OCI-LY1 (cell line): ENCODE measurements around the gene TAS2R50.

Source experiments
- H2AFZ ChIP-seq: fragments of 200-600 bp; sonication (generic), shearing (Covaris generic); 2 replicates; pipeline ENCODE4 v1.6.0; 2014; ENCODE audit warnings: antibody characterized with exemption, mild to moderate bottlenecking, low read length
- H3F3A ChIP-seq: fragments of 200-600 bp; sonication (generic), shearing (Covaris generic); 2 replicates; pipeline ENCODE4 v1.6.0; 2014; ENCODE audit warnings: mild to moderate bottlenecking, antibody characterized with exemption, low read length, moderate library complexity; ENCODE audit not compliant: insufficient read depth
- H3K27ac ChIP-seq: fragments of 200-600 bp; sonication (generic); 2 replicates; pipeline ENCODE4 v1.5.1; 2014; ENCODE audit warnings: low read length, mixed run types, mild to moderate bottlenecking, low read depth; ENCODE audit not compliant: poor library complexity, severe bottlenecking
- H3K27me3 ChIP-seq: fragments of 200-600 bp; sonication (generic); 2 replicates; pipeline ENCODE4 v1.6.0; 2014; ENCODE audit warnings: antibody characterized with exemption, mild to moderate bottlenecking, low read length, moderate library complexity; ENCODE audit not compliant: insufficient read depth
- H3K36me3 ChIP-seq: fragments of 200-600 bp; sonication (generic); 2 replicates; pipeline ENCODE4 v1.6.1; 2014; ENCODE audit warnings: mild to moderate bottlenecking, antibody characterized with exemption, low read length, moderate library complexity, mixed read lengths; ENCODE audit not compliant: insufficient read depth
- H3K4me1 ChIP-seq: fragments of 200-600 bp; sonication (generic); 2 replicates; pipeline ENCODE4 v1.5.1; 2014; ENCODE audit warnings: mild to moderate bottlenecking, low read length, moderate library complexity; ENCODE audit not compliant: insufficient read depth, severe bottlenecking
- H3K4me2 ChIP-seq: fragments of 200-600 bp; sonication (generic), shearing (Covaris generic); 2 replicates; pipeline ENCODE4 v1.6.1; 2014; ENCODE audit warnings: low read length
- H3K4me3 ChIP-seq: fragments of 200-600 bp; sonication (generic); 2 replicates; pipeline ENCODE4 v1.5.1; 2014; ENCODE audit warnings: low read length, low read depth, mild to moderate bottlenecking, mixed read lengths; ENCODE audit not compliant: poor library complexity, severe bottlenecking
- H3K79me2 ChIP-seq: fragments of 200-600 bp; shearing (Covaris generic); 2 replicates; pipeline ENCODE4 v1.6.1; 2016; ENCODE audit warnings: mixed run types, low read length, mixed read lengths; ENCODE audit not compliant: insufficient read depth
- H3K9ac ChIP-seq: fragments of 200-600 bp; sonication (generic), shearing (Covaris generic); 2 replicates; pipeline ENCODE4 v1.6.1; 2014; ENCODE audit warnings: mild to moderate bottlenecking, low read length, mixed read lengths
- H3K9me2 ChIP-seq: fragments of 200-600 bp; sonication (generic), shearing (Covaris generic); 2 replicates; pipeline ENCODE4 v1.6.1; 2014; ENCODE audit warnings: low read depth, mild to moderate bottlenecking, low read length, mixed read lengths
- H3K9me3 ChIP-seq: fragments of 200-600 bp; shearing (Covaris generic); 2 replicates; pipeline ENCODE4 v1.6.1; 2014; ENCODE audit warnings: low read length, mixed read lengths
- H4K20me1 ChIP-seq: fragments of 200-600 bp; sonication (generic), shearing (Covaris generic); 2 replicates; pipeline ENCODE4 v1.6.0; 2016; ENCODE audit warnings: mild to moderate bottlenecking, low read length; ENCODE audit not compliant: insufficient read depth
- CTCF ChIP-seq: fragments of 200-600 bp; sonication (generic), shearing (Covaris generic); IDR thresholded peaks from 2 replicates; pipeline ENCODE4 v1.5.1; 2017; ENCODE audit warnings: mild to moderate bottlenecking, antibody characterized with exemption, low read length, moderate library complexity, mixed read lengths
- EZH2 ChIP-seq: fragments of 200-600 bp; sonication (generic), shearing (Covaris generic); IDR thresholded peaks from 2 replicates; pipeline ENCODE4 v1.8.0; 2017; ENCODE audit warnings: borderline replicate concordance, mixed run types, mild to moderate bottlenecking, antibody characterized with exemption, low read length, moderate library complexity, mixed read lengths

Gene TAS2R50

GRCh38 chr12:10960211-10960610, 26.5 kb downstream of the TAS2R50 start:
- Histone ChIP-seq H3K36me3 (no peaks in the 10 kb centered on the region), H3K9me3 (no peaks in the 10 kb centered on the region), H3K27me3 (no peaks in the 10 kb centered on the region), H3F3A (no peaks in the 10 kb centered on the region), H3K4me3 (no peak overlapping the region), H2AFZ (no peak overlapping the region), H3K9ac (no peak overlapping the region), H3K9me2 (no peaks in the 10 kb centered on the region), H3K4me2 (no peak overlapping the region), H4K20me1 (no peaks in the 10 kb centered on the region), H3K27ac (no peak overlapping the region), H3K4me1 (no peaks in the 10 kb centered on the region), H3K79me2 (no peaks in the 10 kb centered on the region)
- no peak for TF ChIP-seq CTCF
- TF ChIP-seq EZH2: no peak

GRCh38 chr12:10959804-10960203, 26.9 kb downstream of the TAS2R50 start:
- Histone ChIP-seq H3K27ac (no peak overlapping the region), H3K9ac (no peak overlapping the region), H3K9me2 (no peaks in the 10 kb centered on the region), H3F3A (no peaks in the 10 kb centered on the region), H3K9me3 (no peaks in the 10 kb centered on the region), H4K20me1 (no peaks in the 10 kb centered on the region), H3K36me3 (no peaks in the 10 kb centered on the region), H2AFZ (no peak overlapping the region), H3K4me1 (no peaks in the 10 kb centered on the region), H3K4me2 (no peak overlapping the region), H3K79me2 (no peaks in the 10 kb centered on the region), H3K27me3 (no peaks in the 10 kb centered on the region), H3K4me3 (no peak overlapping the region)
- TF ChIP-seq CTCF (no peak), EZH2 (no peak)

GRCh38 chr12:10957741-10958140, 29.0 kb downstream of the TAS2R50 start:
- Histone ChIP-seq H3K9ac (no peak overlapping the region), H3K36me3 (no peaks in the 10 kb centered on the region), H3K4me3 (no peak overlapping the region), H3K4me1 (no peaks in the 10 kb centered on the region), H4K20me1 (no peaks in the 10 kb centered on the region), H3K27me3 (no peaks in the 10 kb centered on the region), H3K9me3 (no peaks in the 10 kb centered on the region), H3K4me2 (no peak overlapping the region), H2AFZ (no peak overlapping the region), H3K9me2 (no peaks in the 10 kb centered on the region), H3K79me2 (no peaks in the 10 kb centered on the region), H3F3A (no peaks in the 10 kb centered on the region), H3K27ac (no peak overlapping the region)
- TF ChIP-seq EZH2: no peak
- TF ChIP-seq CTCF: no peak
